Astrocyte (in vitro differentiated cells and primary cell): Measurements from ENCODE around the gene COL5A3. TPM values are rescaled to one million over a fixed set of nuclear protein-coding genes. Genes with fewer than 3 reads are reported as not detected.
A peak's percentile ranks its signal among the peaks of the same experiment; 100 is the strongest.
"Not testable (repeated sequence)": the region's sequence is repeated elsewhere in the genome, so short reads cannot be mapped to it uniquely, and the experiment has no call there.

Experiments
- DNase-seq: peaks from one replicate; pipeline ENCODE4 v3.0.0-alpha.2; 2010; ENCODE audit warnings: low read depth
- FAIRE-seq: peaks from 2 replicates; lab custom pipeline; 2011; peaks lifted over from hg19 to GRCh38; lab: Jason Lieb, UNC
- H2AFZ ChIP-seq: 2 replicates; pipeline ENCODE4 v1.6.0; 2012; ENCODE audit warnings: low read depth, low read length, inconsistent platforms
- H3K27ac ChIP-seq: 2 replicates; pipeline ENCODE4 v1.5.1; 2011; ENCODE audit warnings: low read depth, low read length, inconsistent platforms
- H3K27me3 ChIP-seq: 2 replicates; pipeline ENCODE4 v1.6.0; 2011; ENCODE audit warnings: low read length, inconsistent platforms; ENCODE audit not compliant: insufficient read depth
- H3K36me3 ChIP-seq: 2 replicates; pipeline ENCODE4 v1.5.1; 2011; ENCODE audit warnings: low read length, inconsistent platforms; ENCODE audit not compliant: insufficient read depth
- H3K4me1 ChIP-seq: 2 replicates; pipeline ENCODE4 v1.5.1; 2011; ENCODE audit warnings: low read length, inconsistent platforms; ENCODE audit not compliant: insufficient read depth
- H3K4me2 ChIP-seq: 2 replicates; pipeline ENCODE4 v1.6.0; 2012; ENCODE audit warnings: low read length, inconsistent platforms
- H3K4me3 ChIP-seq: 2 replicates; pipeline ENCODE4 v1.5.1; 2011; ENCODE audit warnings: low read depth, mild to moderate bottlenecking, low read length, inconsistent platforms; ENCODE audit not compliant: insufficient read depth
- H3K79me2 ChIP-seq: 2 replicates; pipeline ENCODE4 v1.6.0; 2012; ENCODE audit warnings: mild to moderate bottlenecking, low read length, inconsistent platforms; ENCODE audit not compliant: insufficient read depth
- H3K9ac ChIP-seq: 2 replicates; pipeline ENCODE4 v1.6.0; 2012; ENCODE audit warnings: mild to moderate bottlenecking, low read length, inconsistent platforms
- H3K9me3 ChIP-seq: 2 replicates; pipeline ENCODE4 v1.5.1; 2012; ENCODE audit warnings: low read depth, mild to moderate bottlenecking, low read length, inconsistent platforms; ENCODE audit not compliant: insufficient read depth
- H4K20me1 ChIP-seq: 2 replicates; pipeline ENCODE4 v1.6.0; 2012; ENCODE audit warnings: low read length, inconsistent platforms; ENCODE audit not compliant: insufficient read depth
- H3K27ac Mint-ChIP-seq: one replicate; pipeline ENCODE4 v1.8.0; 2021; ENCODE audit warnings: mild to moderate bottlenecking, mixed read lengths; ENCODE audit not compliant: unreplicated experiment
- H3K27me3 Mint-ChIP-seq: one replicate; pipeline ENCODE4 v1.8.0; 2021; ENCODE audit warnings: low read depth, mixed read lengths; ENCODE audit not compliant: unreplicated experiment
- H3K36me3 Mint-ChIP-seq: one replicate; pipeline ENCODE4 v1.8.0; 2021; ENCODE audit warnings: low read depth, mixed read lengths; ENCODE audit not compliant: unreplicated experiment
- H3K4me1 Mint-ChIP-seq: one replicate; pipeline ENCODE4 v1.8.0; 2021; ENCODE audit warnings: low read depth, mixed read lengths; ENCODE audit not compliant: unreplicated experiment
- H3K4me3 Mint-ChIP-seq: one replicate; pipeline ENCODE4 v1.8.0; 2021; ENCODE audit warnings: mild to moderate bottlenecking, moderate library complexity, mixed read lengths; ENCODE audit not compliant: unreplicated experiment
- H3K9me3 Mint-ChIP-seq: one replicate; pipeline ENCODE4 v1.8.0; 2021; ENCODE audit warnings: mild to moderate bottlenecking, mixed read lengths; ENCODE audit not compliant: unreplicated experiment
- EZH2 ChIP-seq: IDR thresholded peaks from 2 replicates; pipeline ENCODE4 v1.6.1; 2012; ENCODE audit warnings: mild to moderate bottlenecking, low read length, inconsistent platforms; ENCODE audit not compliant: insufficient read depth
- total RNA-seq: library from RNA; stranded (reverse); gene quantifications from 2 replicates; pipeline ENCODE4 v1.2.1, GENCODE V29; 2021
- TF ChIP-seq, protein P1 (sequence below): IDR thresholded peaks from 2 replicates; pipeline ENCODE4 v1.5.1; 2011; ENCODE audit warnings: low read depth, mild to moderate bottlenecking, inconsistent platforms, low read length, moderate library complexity; ENCODE audit not compliant: insufficient read depth

Gene COL5A3
- total RNA-seq, 1 donor from 2014 or later = 22.2 TPM

DNA sequence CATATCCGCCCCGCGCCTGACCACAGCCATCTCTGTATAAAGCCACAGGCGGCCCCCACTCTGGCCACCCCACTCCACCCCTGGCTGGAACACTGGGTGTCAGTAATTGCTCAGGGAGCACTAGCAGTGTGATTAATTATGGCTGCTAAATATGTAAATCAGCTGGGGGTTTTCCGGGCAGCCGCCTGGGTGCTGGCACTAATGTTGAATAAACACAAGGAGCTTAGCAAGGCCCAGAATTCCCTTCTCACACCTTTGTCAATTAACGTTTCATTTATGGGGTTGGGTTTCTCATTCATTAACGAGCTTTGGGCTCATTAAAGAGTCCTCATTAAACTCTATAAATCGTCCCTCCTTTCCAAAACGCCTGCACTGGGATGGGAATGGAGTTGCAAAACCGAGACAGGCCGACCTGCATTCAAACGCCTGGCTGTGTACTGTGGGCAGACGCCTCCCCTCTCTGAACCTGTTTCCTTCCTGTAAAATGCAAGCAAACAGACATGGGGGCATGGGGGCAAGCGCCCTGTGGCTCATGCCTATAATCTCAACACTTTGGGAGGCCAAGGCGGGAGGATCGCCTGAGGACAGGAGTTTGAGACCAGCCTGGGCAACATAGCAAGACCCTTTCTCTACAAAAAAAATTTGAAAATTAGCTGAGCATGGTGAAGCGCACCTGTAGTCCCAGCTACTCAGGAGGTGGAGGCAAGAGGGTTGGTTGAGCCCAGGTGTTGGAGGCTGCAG lies 56.3 kb downstream of the COL5A3 start:
- no peak overlapping the region for H3K27ac Mint-ChIP-seq
- peaks cover 2% of the 10 kb centered on the region for H3K9me3 Mint-ChIP-seq
- H3K27ac ChIP-seq = no peak overlapping the region
- H3K36me3 ChIP-seq = no peaks in the 10 kb centered on the region
- FAIRE-seq (no peak), DNase-seq (peak; percentile 85)
- H3K4me3 ChIP-seq = no peak overlapping the region
- no peak overlapping the region for H3K4me3 Mint-ChIP-seq
- no peaks in the 10 kb centered on the region for H3K9me3 ChIP-seq
- TF ChIP-seq, protein P1, sequence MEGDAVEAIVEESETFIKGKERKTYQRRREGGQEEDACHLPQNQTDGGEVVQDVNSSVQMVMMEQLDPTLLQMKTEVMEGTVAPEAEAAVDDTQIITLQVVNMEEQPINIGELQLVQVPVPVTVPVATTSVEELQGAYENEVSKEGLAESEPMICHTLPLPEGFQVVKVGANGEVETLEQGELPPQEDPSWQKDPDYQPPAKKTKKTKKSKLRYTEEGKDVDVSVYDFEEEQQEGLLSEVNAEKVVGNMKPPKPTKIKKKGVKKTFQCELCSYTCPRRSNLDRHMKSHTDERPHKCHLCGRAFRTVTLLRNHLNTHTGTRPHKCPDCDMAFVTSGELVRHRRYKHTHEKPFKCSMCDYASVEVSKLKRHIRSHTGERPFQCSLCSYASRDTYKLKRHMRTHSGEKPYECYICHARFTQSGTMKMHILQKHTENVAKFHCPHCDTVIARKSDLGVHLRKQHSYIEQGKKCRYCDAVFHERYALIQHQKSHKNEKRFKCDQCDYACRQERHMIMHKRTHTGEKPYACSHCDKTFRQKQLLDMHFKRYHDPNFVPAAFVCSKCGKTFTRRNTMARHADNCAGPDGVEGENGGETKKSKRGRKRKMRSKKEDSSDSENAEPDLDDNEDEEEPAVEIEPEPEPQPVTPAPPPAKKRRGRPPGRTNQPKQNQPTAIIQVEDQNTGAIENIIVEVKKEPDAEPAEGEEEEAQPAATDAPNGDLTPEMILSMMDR = no peak
- TF ChIP-seq EZH2 = no peak
- H3K4me2 ChIP-seq = no peak overlapping the region
- H3K27me3 Mint-ChIP-seq = peaks cover 4% of the 10 kb centered on the region
- no peak overlapping the region for H3K9ac ChIP-seq
- H3K4me1 ChIP-seq = peaks cover 4% of the 10 kb centered on the region
- H2AFZ ChIP-seq = no peak overlapping the region
- peaks cover 4% of the 10 kb centered on the region for H3K4me1 Mint-ChIP-seq
- H3K36me3 Mint-ChIP-seq = no peaks in the 10 kb centered on the region
- H4K20me1 ChIP-seq = no peaks in the 10 kb centered on the region
- H3K79me2 ChIP-seq = no peaks in the 10 kb centered on the region
- no peaks in the 10 kb centered on the region for H3K27me3 ChIP-seq

- Histone ChIP-seq H3K36me3 (no peaks in the 10 kb centered on the region), H3K9ac (no peak overlapping the region), H4K20me1 (no peaks in the 10 kb centered on the region), H3K27ac (no peak overlapping the region), H3K4me2 (no peak overlapping the region), H3K27me3 (peaks cover 2% of the 10 kb centered on the region), H3K4me1 (no peaks in the 10 kb centered on the region), H2AFZ (no peak overlapping the region), H3K9me3 (no peaks in the 10 kb centered on the region), H3K4me3 (no peak overlapping the region), H3K79me2 (no peaks in the 10 kb centered on the region)
- H3K36me3 Mint-ChIP-seq = no peaks in the 10 kb centered on the region
- peaks cover 8% of the 10 kb centered on the region for H3K27me3 Mint-ChIP-seq
- H3K4me1 Mint-ChIP-seq = no peaks in the 10 kb centered on the region
- H3K9me3 Mint-ChIP-seq = peaks cover 1% of the 10 kb centered on the region
- no peak for TF ChIP-seq EZH2
- TF ChIP-seq, protein P1 = no peak
- DNase-seq (no peak), FAIRE-seq (no peak)
- no peak overlapping the region for H3K27ac Mint-ChIP-seq
- H3K4me3 Mint-ChIP-seq = no peak overlapping the region
Observed at GRCh38 chr19:9952276-9952675, 58.0 kb downstream of the COL5A3 start.

GRCh38 chr19:9947441-9947840 lies 62.9 kb downstream of the COL5A3 start:
- H3K27me3 Mint-ChIP-seq = peaks cover 12% of the 10 kb centered on the region
- peak overlapping the region; percentile 26 for H3K27ac Mint-ChIP-seq
- peaks cover 3% of the 10 kb centered on the region for H3K9me3 Mint-ChIP-seq
- no peak for FAIRE-seq
- Histone ChIP-seq H3K9me3 (no peaks in the 10 kb centered on the region), H2AFZ (no peak overlapping the region), H3K27me3 (peaks cover 3% of the 10 kb centered on the region), H3K36me3 (no peaks in the 10 kb centered on the region), H3K27ac (no peak overlapping the region), H3K79me2 (no peaks in the 10 kb centered on the region), H3K9ac (no peak overlapping the region), H3K4me3 (no peak overlapping the region), H3K4me2 (no peak overlapping the region), H3K4me1 (peaks cover 12% of the 10 kb centered on the region), H4K20me1 (no peaks in the 10 kb centered on the region)
- no peak for TF ChIP-seq EZH2
- TF ChIP-seq, protein P1 = no peak
- H3K36me3 Mint-ChIP-seq = no peaks in the 10 kb centered on the region
- no peak for DNase-seq
- peaks cover 10% of the 10 kb centered on the region for H3K4me1 Mint-ChIP-seq
- no peak overlapping the region for H3K4me3 Mint-ChIP-seq

- H3K4me1 Mint-ChIP-seq, FAIRE-seq, H3K9me3 Mint-ChIP-seq, H3K4me3 ChIP-seq, H3K27ac ChIP-seq, H3K4me2 ChIP-seq, DNase-seq, H4K20me1 ChIP-seq, H2AFZ ChIP-seq, H3K36me3 ChIP-seq, H3K4me3 Mint-ChIP-seq, H3K36me3 Mint-ChIP-seq, H3K9me3 ChIP-seq, H3K79me2 ChIP-seq, H3K27ac Mint-ChIP-seq, H3K27me3 ChIP-seq: not testable (repeated sequence)
- Histone ChIP-seq H3K4me1 (peaks cover 12% of the 10 kb centered on the region), H3K9ac (peak overlapping the region; percentile 67)
- H3K27me3 Mint-ChIP-seq = peaks cover 13% of the 10 kb centered on the region
Observed at GRCh38 chr19:9946528-9947125, 63.7 kb downstream of the COL5A3 start.
